Gastroesophageal sphincter (tissue), 3 donors: Measurements from ENCODE around the gene LRRC26.

Source experiments
- POLR2A ChIP-seq, 2 donors: fragments of 450-650 bp; IDR thresholded peaks; one replicate each; pipeline ENCODE4 v1.6.1; 2017; ENCODE audit warnings: antibody characterized with exemption in 2 of 2, mild to moderate bottlenecking in 2 of 2, moderate library complexity in 1 of 2
- POLR2AphosphoS5 ChIP-seq: sonication (generic); formaldehyde crosslinking; IDR thresholded peaks from one replicate; pipeline ENCODE4 v1.6.1; 2017; ENCODE audit warnings: antibody characterized with exemption
- TF ChIP-seq, protein P1 (sequence below), 4 experiments: fragments of 200-600 bp in 2 of 4; fragments of 450-650 bp in 2 of 4; sonication (generic) in 1 of 4; IDR thresholded peaks; one replicate each; pipeline ENCODE4 v1.5.1; 2017 to 2019; ENCODE audit warnings: antibody characterized with exemption in 4 of 4, mild to moderate bottlenecking in 2 of 4, moderate library complexity in 2 of 4

DNA sequence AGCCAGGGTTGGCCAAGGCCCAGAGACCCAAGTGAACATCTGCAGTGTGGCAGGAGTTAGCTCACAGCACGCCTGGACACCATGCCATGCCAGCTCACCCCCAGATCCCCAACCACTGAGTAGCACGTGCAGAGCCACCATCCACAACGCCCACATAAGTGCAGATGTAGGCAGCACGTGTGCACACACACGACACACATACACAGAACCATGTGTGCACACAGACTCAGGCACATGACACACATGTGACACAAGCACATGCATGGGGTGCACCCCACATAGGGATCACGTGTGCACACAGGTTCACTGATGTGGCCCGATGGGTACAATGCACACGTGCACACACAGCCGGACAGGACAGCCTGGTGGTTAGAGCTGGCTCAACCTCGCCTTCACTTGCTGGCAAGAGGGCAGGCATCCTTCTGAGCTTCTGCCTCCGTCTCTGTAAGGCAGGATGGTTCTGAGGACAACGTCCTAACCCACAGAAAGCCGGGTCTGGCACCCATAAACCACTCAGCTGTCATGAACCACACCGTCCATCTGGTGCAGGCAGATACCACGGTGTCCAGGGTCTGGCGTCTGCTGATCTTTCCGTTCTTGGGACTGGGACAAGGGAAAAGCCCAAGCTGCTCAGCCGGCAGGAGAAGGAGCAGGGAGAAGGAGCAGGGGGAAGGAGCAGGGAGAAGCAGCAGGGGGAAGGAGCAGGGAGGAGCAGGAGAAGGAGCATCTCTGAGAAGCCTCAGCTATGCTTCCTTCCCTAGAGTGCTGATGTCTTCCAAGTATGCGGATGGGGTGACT lies 12.0 kb downstream of the LRRC26 start:
- TF ChIP-seq POLR2AphosphoS5 (no peak), POLR2A (IDR thresholded peaks at IDR 0.05) (no peak)
- TF ChIP-seq, protein P1, sequence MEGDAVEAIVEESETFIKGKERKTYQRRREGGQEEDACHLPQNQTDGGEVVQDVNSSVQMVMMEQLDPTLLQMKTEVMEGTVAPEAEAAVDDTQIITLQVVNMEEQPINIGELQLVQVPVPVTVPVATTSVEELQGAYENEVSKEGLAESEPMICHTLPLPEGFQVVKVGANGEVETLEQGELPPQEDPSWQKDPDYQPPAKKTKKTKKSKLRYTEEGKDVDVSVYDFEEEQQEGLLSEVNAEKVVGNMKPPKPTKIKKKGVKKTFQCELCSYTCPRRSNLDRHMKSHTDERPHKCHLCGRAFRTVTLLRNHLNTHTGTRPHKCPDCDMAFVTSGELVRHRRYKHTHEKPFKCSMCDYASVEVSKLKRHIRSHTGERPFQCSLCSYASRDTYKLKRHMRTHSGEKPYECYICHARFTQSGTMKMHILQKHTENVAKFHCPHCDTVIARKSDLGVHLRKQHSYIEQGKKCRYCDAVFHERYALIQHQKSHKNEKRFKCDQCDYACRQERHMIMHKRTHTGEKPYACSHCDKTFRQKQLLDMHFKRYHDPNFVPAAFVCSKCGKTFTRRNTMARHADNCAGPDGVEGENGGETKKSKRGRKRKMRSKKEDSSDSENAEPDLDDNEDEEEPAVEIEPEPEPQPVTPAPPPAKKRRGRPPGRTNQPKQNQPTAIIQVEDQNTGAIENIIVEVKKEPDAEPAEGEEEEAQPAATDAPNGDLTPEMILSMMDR (IDR thresholded peaks at IDR 0.05), result no peak
